Endodermal cell (in vitro differentiated cells): ENCODE data around the gene PRDM2. TPM values are rescaled to one million over a fixed set of nuclear protein-coding genes. Genes with fewer than 3 reads are reported as not detected.
A peak's percentile ranks its signal among the peaks of the same experiment; 100 is the strongest.
"Not testable (repeated sequence)": the region's sequence is repeated elsewhere in the genome, so short reads cannot be mapped to it uniquely, and the experiment has no call there.

Source experiments
- DNase-seq: peaks from one replicate; pipeline ENCODE4 v3.0.0-alpha.2; 2017
- H3K27ac ChIP-seq: 2 replicates; pipeline ENCODE4 v1.5.1; 2013; ENCODE audit warnings: mild to moderate bottlenecking, low read depth, low read length, moderate library complexity
- H3K27me3 ChIP-seq: 2 replicates; pipeline ENCODE4 v1.6.1; 2013; ENCODE audit warnings: mild to moderate bottlenecking, low read length, moderate library complexity; ENCODE audit not compliant: insufficient read depth, control insufficient read depth, poor library complexity, severe bottlenecking
- H3K36me3 ChIP-seq: 2 replicates; pipeline ENCODE4 v1.7.0; 2013; ENCODE audit warnings: mild to moderate bottlenecking, low read length, moderate library complexity; ENCODE audit not compliant: control insufficient read depth, insufficient read depth
- H3K4me1 ChIP-seq: one replicate; pipeline ENCODE4 v1.7.0; 2013; ENCODE audit warnings: low read length; ENCODE audit not compliant: control insufficient read depth, insufficient read depth
- H3K4me3 ChIP-seq: 2 replicates; pipeline ENCODE4 v1.5.1; 2013; ENCODE audit warnings: mild to moderate bottlenecking, low read length, moderate library complexity
- H3K9ac ChIP-seq: 2 replicates; pipeline ENCODE4 v1.6.1; 2013; ENCODE audit warnings: mild to moderate bottlenecking, low read length, moderate library complexity; ENCODE audit not compliant: poor library complexity, severe bottlenecking; ENCODE audit errors: extremely low read depth
- H3K9me3 ChIP-seq: 2 replicates; pipeline ENCODE4 v1.6.1; 2013; ENCODE audit warnings: mild to moderate bottlenecking, low read length, moderate library complexity; ENCODE audit not compliant: control insufficient read depth
- H3K27ac Mint-ChIP-seq: 2 replicates; pipeline ENCODE4 v1.8.0; 2020; ENCODE audit warnings: mixed read lengths
- H3K27me3 Mint-ChIP-seq: 2 replicates; pipeline ENCODE4 v1.8.0; 2021; ENCODE audit warnings: mild to moderate bottlenecking, mixed read lengths; ENCODE audit not compliant: insufficient read depth
- H3K36me3 Mint-ChIP-seq: 2 replicates; pipeline ENCODE4 v1.8.0; 2020; ENCODE audit warnings: low read depth, mixed read lengths
- H3K4me1 Mint-ChIP-seq: 2 replicates; pipeline ENCODE4 v1.8.0; 2020; ENCODE audit warnings: mixed read lengths
- H3K4me3 Mint-ChIP-seq: 2 replicates; pipeline ENCODE4 v1.8.0; 2020; ENCODE audit warnings: mild to moderate bottlenecking, moderate library complexity, mixed read lengths
- H3K9me3 Mint-ChIP-seq: 2 replicates; pipeline ENCODE4 v1.8.0; 2020; ENCODE audit warnings: mild to moderate bottlenecking, mixed read lengths
- WGBS, 2 experiments: methylation state at CpG; one replicate each; pipeline versions ENCODE4 v1.1.5 to v1.1.7; 2013; ENCODE audit warnings: missing lambda C conversion rate in 2 of 2, mixed read lengths in 1 of 2; ENCODE audit not compliant: insufficient coverage in 1 of 2, insufficient read length in 1 of 2; 5-methylcytosine and 5-hydroxymethylcytosine counted together
- total RNA-seq, 2 donors: library from RNA; stranded (reverse); fragmentation: NEBNext Ultra II Directional in 1 of 2; extraction: Animal tissue kit (Norgen Biotek cat#: 25700) in 1 of 2; gene quantifications; 2 replicates in 1 of 2; 3 replicates in 1 of 2; pipeline ENCODE4 v1.2.1, GENCODE V29; 2021
- TF ChIP-seq, protein P1 (sequence below): fragments of 200-600 bp; sonication (generic); conservative IDR thresholded peaks from 2 replicates; pipeline ENCODE4 v1.5.0; 2021; ENCODE audit warnings: antibody characterized with exemption, mild to moderate bottlenecking

The PRDM2 gene
- total RNA-seq, 2 donors from 2014 or later: 29.4 to 35.4 TPM

DNA sequence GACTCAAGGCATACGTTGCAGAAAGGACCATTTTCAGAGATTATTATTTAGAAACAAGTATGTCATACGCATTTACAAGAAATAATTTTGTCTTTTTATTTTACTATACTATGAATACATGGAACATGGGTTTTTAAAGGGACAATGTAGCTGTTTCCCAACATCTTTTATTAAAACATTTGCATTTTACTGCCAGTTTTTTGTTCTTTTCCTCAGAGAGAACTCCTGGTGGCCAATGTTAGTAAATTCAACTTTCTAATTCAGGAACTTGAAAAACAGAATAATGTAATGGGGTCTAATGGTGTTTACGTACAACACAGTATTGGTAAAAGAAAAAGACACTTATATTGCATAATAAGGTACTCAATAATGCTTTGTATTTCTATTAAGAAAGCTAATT is 14.9 kb downstream of the PRDM2 start:
- H3K9me3 Mint-ChIP-seq: no peaks in the 10 kb centered on the region

DNA sequence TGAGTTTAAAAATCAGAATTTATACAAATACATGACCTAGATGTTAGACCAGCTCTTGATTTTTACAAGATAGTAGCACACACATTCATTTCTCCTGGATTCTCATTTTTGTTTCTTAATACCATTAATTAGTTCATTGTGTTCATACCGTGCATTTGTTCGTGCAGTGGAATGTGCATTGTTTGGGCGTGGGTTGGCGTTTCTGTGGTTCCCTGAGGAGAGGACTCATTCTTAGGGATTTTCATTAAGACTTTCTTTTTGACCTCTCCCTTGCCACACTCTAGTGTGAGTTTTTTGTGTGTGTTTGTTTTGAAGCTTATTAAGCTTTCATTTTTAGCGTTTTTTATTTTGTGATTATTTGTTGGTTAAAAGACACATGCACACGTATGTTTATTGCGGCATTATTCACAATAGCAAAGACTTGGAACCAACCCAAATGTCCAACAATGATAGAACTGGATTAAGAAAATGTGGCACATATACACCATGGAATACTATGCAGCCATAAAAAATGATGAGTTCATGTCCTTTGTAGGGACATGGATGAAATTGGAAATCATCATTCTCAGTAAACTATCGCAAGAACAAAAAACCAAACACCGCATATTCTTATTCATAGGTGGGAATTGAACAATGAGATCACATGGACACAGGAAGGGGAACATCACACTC is 15.8 kb downstream of the PRDM2 start:
- not testable (repeated sequence) for H3K27me3 ChIP-seq, H3K4me3 Mint-ChIP-seq, H3K9ac ChIP-seq, H3K4me1 Mint-ChIP-seq, H3K36me3 ChIP-seq, H3K27ac Mint-ChIP-seq, H3K36me3 Mint-ChIP-seq, H3K27me3 Mint-ChIP-seq, H3K27ac ChIP-seq, H3K9me3 Mint-ChIP-seq, H3K9me3 ChIP-seq, H3K4me1 ChIP-seq, DNase-seq, H3K4me3 ChIP-seq
- 93% methylated on average over 7 of the region's 9 CpGs; no CpG with 5 or more reads in 1 of the 2 experiments for WGBS, 2 experiments

More for the DNA sequence above, 14.9 kb downstream of the PRDM2 start:
- H3K9me3 ChIP-seq: peaks cover 4% of the 10 kb centered on the region
- no peak overlapping the region for H3K9ac ChIP-seq
- H3K36me3 ChIP-seq: no peaks in the 10 kb centered on the region
- Mint-ChIP-seq H3K27ac (no peak overlapping the region), H3K27me3 (no peaks in the 10 kb centered on the region), H3K36me3 (peaks cover 5% of the 10 kb centered on the region), H3K4me3 (no peak overlapping the region), H3K4me1 (no peaks in the 10 kb centered on the region)
- H3K27ac ChIP-seq: no peak overlapping the region
- DNase-seq: no peak
- no peaks in the 10 kb centered on the region for H3K4me1 ChIP-seq
- no peaks in the 10 kb centered on the region for H3K27me3 ChIP-seq
- WGBS, 2 experiments: 83% methylated on average over 1 of the region's 3 CpGs; no CpG with 5 or more reads in 1 of the 2 experiments
- TF ChIP-seq, protein P1, sequence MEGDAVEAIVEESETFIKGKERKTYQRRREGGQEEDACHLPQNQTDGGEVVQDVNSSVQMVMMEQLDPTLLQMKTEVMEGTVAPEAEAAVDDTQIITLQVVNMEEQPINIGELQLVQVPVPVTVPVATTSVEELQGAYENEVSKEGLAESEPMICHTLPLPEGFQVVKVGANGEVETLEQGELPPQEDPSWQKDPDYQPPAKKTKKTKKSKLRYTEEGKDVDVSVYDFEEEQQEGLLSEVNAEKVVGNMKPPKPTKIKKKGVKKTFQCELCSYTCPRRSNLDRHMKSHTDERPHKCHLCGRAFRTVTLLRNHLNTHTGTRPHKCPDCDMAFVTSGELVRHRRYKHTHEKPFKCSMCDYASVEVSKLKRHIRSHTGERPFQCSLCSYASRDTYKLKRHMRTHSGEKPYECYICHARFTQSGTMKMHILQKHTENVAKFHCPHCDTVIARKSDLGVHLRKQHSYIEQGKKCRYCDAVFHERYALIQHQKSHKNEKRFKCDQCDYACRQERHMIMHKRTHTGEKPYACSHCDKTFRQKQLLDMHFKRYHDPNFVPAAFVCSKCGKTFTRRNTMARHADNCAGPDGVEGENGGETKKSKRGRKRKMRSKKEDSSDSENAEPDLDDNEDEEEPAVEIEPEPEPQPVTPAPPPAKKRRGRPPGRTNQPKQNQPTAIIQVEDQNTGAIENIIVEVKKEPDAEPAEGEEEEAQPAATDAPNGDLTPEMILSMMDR: peak; percentile 68
- no peak overlapping the region for H3K4me3 ChIP-seq

DNA sequence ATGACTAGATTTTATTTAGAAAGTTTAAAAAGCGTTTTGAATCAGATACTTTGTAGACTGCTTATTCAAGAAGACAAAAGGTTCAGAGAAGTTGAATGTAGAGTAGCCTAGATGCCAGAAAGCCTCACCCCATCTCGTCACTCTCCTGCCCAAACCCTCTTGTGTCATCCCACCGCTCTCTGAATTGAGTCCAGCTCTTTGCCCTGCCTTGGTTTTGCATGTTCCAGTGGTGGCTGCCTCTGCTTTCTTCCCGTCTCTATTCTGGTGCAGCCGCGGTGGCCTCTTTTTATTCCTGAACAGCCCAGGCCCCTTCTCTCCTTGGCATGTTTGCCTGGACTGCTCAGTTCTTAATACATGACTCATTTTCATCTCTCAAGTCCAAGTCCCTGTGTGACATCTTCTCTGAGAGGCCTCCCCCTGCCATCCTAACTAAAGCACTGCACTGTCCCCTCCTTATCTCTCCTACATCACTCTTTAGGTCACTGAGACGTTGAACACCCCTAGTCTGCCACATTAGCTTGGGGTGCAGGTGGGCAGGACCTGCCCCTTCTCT is 22.9 kb downstream of the PRDM2 start:
- DNase-seq: no peak
- peaks cover 2% of the 10 kb centered on the region for H3K4me1 Mint-ChIP-seq
- Histone ChIP-seq H3K4me1 (no peaks in the 10 kb centered on the region), H3K27ac (no peak overlapping the region), H3K36me3 (no peaks in the 10 kb centered on the region), H3K27me3 (peaks cover 17% of the 10 kb centered on the region), H3K4me3 (no peak overlapping the region), H3K9ac (no peak overlapping the region), H3K9me3 (no peaks in the 10 kb centered on the region)
- peaks cover 3% of the 10 kb centered on the region for H3K36me3 Mint-ChIP-seq
- TF ChIP-seq, protein P1: no peak
- no peaks in the 10 kb centered on the region for H3K9me3 Mint-ChIP-seq
- H3K27me3 Mint-ChIP-seq: peaks cover 53% of the 10 kb centered on the region
- H3K4me3 Mint-ChIP-seq: no peak overlapping the region
- 93 to 98% methylated on average over 4 to 7 of the region's 7 CpGs for WGBS, 2 experiments
- H3K27ac Mint-ChIP-seq: no peak overlapping the region
